Measurements from ENCODE around the gene KCNK3.

The KCNK3 gene

DNA sequence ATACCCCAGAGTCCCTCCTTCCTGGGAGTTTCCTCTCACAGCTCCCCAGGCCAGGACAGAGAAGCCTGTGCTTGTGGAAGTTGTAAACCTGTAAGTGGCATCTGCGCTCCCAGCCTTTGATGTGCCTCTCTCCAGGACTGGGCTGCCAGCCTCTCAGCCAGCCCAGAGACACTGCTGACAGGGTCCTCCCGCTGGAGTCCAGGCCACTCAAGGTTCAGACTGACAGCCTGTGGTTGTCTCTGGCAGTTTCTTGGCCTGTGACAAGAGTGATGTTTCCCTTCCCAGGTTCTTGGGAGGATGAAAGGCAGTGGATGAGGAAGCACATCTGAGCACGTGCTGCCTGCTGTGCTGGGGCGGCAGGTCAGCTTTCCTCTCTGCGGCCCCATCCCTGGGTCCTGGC, 74.6 kb downstream of the KCNK3 start:
- no peaks in the 10 kb centered on the region for H3K9me3 ChIP-seq (ENCODE audit: control insufficient read depth, insufficient read depth, low read length)
- peaks cover 17% of the 10 kb centered on the region; the same call in 1 of the 2 replicates for H3K4me1 ChIP-seq (ENCODE audit: insufficient read depth, low read length)
- H3K36me3 ChIP-seq (ENCODE audit: insufficient read depth, low read length): no peaks in the 10 kb centered on the region
- H3K9ac ChIP-seq (ENCODE audit: low read depth, low read length): no peak overlapping the region

DNA sequence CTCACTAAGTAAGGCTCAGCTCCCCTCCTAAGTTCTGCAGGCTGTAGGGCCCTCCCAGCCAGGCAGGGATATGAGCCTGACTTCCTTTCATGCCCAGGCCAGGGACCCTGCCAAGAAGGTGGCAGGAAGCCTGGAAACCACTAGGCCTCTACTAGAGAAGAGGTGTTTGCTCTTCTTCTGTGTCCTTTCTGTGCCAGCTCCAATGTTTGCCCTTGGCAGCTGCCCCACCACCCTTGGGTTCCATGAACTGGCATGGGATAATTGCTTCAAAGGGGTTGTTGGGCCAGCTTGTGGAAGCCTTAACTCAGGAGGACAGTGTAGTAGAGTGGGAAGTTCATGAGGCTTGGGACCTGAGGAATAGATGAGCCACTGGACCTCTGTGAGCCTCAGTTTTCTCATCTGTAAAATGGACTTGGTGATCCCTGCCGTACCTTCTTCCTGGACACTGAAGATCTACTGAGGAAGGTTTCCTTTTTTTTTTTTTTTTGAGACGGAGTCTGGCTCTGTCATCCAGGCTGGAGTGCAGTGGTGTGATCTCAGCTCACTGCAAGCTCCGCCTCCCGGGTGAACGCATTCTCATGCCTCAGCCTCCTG, 75.5 kb downstream of the KCNK3 start:
- H3K4me1 ChIP-seq (ENCODE audit: insufficient read depth, low read length): peaks cover 17% of the 10 kb centered on the region; the same call in 1 of the 2 replicates
- no peaks in the 10 kb centered on the region for H3K9me3 ChIP-seq (ENCODE audit: control insufficient read depth, insufficient read depth, low read length)
- no peaks in the 10 kb centered on the region for H3K36me3 ChIP-seq (ENCODE audit: insufficient read depth, low read length)
- H3K9ac ChIP-seq (ENCODE audit: low read depth, low read length): no peak overlapping the region

DNA sequence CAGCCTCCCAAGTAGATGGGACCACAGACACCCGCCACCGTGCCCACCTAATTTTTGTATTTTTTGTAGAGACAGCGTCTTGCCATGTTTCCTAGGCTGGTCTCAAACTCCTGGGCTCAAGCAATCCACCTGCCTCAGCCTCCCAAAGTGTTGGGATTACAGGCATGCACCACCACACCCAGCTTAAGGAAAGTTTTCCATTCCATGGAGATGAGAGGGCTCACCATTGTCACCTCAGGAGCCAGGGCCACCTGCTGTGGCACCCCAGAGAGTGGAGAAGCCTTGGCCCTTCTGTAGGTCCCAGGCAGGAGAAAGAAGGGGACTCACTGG, 76.2 kb downstream of the KCNK3 start:
- Histone ChIP-seq H3K36me3 (ENCODE audit: insufficient read depth, low read length) (no peaks in the 10 kb centered on the region), H3K4me1 (ENCODE audit: insufficient read depth, low read length) (peaks cover 13% of the 10 kb centered on the region; the same call in 1 of the 2 replicates), H3K9ac (ENCODE audit: low read depth, low read length) (no peak overlapping the region), H3K9me3 (ENCODE audit: control insufficient read depth, insufficient read depth, low read length) (no peaks in the 10 kb centered on the region)

DNA sequence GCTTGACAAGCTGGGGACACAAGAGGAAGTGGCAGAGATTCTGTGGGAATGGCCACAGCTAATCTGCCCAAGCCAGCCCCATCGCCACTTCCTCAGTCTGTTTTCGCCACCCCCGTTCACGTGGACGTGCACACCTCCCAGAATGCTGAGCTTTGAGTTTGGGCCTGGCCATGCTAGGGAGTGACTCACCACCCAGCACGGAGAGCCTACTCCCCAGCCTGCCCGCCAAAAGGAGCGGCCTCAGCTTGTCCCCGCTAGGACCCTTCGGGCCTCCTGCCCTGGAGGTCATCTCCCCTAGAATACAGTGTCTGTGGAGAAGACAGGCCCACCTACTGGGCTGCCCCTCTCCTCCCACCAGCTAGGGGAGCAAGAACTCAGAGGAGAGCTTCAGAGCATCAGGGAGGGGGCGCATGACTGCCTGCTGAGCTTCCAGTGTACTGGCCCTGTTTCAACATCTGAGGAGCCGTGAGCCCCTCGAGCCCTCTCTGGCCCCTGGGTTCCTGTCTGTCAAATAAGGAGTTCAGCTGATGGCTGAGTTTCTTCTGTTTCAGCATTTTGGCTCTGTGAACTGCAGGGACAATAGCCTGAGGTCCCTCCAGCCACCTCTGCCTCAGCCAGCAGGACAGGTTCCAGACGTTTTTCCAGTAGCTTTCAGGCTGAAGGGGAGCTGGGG, 76.7 kb downstream of the KCNK3 start:
- Histone ChIP-seq H3K9ac (ENCODE audit: low read depth, low read length) (no peak overlapping the region), H3K4me1 (ENCODE audit: insufficient read depth, low read length) (peaks cover 13% of the 10 kb centered on the region; the same call in 1 of the 2 replicates), H3K36me3 (ENCODE audit: insufficient read depth, low read length) (no peaks in the 10 kb centered on the region; the same call in 1 of the 2 replicates), H3K9me3 (ENCODE audit: control insufficient read depth, insufficient read depth, low read length) (no peaks in the 10 kb centered on the region)

DNA sequence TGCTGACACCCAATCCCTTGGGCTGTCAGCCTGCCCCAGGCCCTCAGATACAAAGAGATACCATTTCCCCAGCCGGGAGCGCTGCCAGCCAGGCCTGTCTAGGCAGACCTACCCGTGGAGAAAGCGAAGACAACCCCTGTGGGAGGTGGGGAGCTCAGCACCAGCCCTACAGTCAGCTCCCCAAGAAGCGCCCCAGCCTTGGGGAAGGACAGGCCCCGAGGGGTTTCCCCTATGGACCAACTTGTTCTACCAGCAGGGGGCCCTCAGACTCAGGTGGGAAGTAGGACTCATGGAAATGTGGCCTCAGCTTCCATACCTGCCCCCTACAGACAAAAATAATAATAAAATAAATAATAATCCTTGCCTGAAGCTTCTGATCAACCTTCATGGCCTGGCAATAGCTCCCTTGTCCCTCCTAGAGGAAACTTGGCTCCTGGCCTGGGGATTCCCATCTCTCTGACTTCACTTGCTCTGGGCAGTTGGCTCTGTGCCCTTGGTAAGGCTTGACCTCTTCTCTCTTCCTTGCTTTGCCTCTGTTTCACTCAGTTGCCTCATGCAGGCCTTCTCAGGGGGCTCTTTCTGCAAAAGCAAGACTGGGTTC, 78.6 kb downstream of the KCNK3 start:
- Histone ChIP-seq H3K36me3 (ENCODE audit: insufficient read depth, low read length) (no peaks in the 10 kb centered on the region; the same call in 1 of the 2 replicates), H3K9me3 (ENCODE audit: control insufficient read depth, insufficient read depth, low read length) (no peaks in the 10 kb centered on the region), H3K9ac (ENCODE audit: low read depth, low read length) (no peak overlapping the region), H3K4me1 (ENCODE audit: insufficient read depth, low read length) (peaks cover 6% of the 10 kb centered on the region; the same call in 1 of the 2 replicates)

GRCh38 chr2:26772064-26773001, 79.8 kb downstream of the KCNK3 start:
- Histone ChIP-seq H3K9ac (ENCODE audit: low read depth, low read length) (no peak overlapping the region), H3K36me3 (ENCODE audit: insufficient read depth, low read length) (no peaks in the 10 kb centered on the region; the same call in none of the 2 replicates), H3K4me1 (ENCODE audit: insufficient read depth, low read length) (peaks cover 6% of the 10 kb centered on the region; the same call in 1 of the 2 replicates), H3K9me3 (ENCODE audit: control insufficient read depth, insufficient read depth, low read length) (no peaks in the 10 kb centered on the region)

DNA sequence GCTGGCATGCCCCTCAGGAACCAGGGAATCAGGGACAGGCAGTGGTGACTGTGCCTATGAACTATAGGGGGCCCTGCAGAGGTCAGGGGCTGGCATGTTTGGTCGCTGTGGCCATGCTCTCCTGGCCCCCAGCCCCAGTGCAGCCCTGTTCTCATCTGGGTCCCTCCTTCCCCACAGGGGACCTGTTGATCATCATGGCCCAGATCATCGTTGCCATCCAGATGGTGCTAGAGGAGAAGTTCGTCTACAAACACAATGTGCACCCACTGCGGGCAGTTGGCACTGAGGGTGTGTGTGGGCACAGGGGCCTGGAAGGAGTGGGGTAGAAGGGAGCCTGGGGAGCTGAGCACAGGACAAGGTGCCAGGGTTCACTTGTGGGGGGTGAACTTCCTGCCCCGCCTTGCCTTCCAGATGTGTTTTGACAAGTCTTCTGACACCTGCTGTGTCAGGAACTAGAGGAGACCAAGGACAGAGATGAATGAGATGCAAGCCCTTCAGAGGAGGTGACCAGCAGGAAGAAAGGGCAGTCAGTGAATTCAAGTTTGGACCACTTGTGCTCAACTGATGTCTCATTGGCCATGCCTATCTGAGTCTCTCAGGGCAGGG, 83.8 kb downstream of the KCNK3 start:
- H3K9ac ChIP-seq (ENCODE audit: low read depth, low read length): no peak overlapping the region
- peaks cover 6% of the 10 kb centered on the region for H3K36me3 ChIP-seq (ENCODE audit: insufficient read depth, low read length)

GRCh38 chr2:26778098-26778497, 85.6 kb downstream of the KCNK3 start:
- peaks cover 6% of the 10 kb centered on the region for H3K36me3 ChIP-seq (ENCODE audit: insufficient read depth, low read length)
- H3K4me1 ChIP-seq (ENCODE audit: insufficient read depth, low read length): no peaks in the 10 kb centered on the region
- H3K9ac ChIP-seq (ENCODE audit: low read depth, low read length): no peak overlapping the region
- no peaks in the 10 kb centered on the region for H3K9me3 ChIP-seq (ENCODE audit: control insufficient read depth, insufficient read depth, low read length)

More for the DNA sequence above, 83.8 kb downstream of the KCNK3 start:
- Histone ChIP-seq H3K4me1 (ENCODE audit: insufficient read depth, low read length) (no peaks in the 10 kb centered on the region), H3K9me3 (ENCODE audit: control insufficient read depth, insufficient read depth, low read length) (no peaks in the 10 kb centered on the region)

GRCh38 chr2:26778507-26778906, 86.0 kb downstream of the KCNK3 start:
- peaks cover 6% of the 10 kb centered on the region for H3K36me3 ChIP-seq (ENCODE audit: insufficient read depth, low read length)
- H3K9ac ChIP-seq (ENCODE audit: low read depth, low read length): no peak overlapping the region
- H3K4me1 ChIP-seq (ENCODE audit: insufficient read depth, low read length): no peaks in the 10 kb centered on the region
- no peaks in the 10 kb centered on the region for H3K9me3 ChIP-seq (ENCODE audit: control insufficient read depth, insufficient read depth, low read length)

DNA sequence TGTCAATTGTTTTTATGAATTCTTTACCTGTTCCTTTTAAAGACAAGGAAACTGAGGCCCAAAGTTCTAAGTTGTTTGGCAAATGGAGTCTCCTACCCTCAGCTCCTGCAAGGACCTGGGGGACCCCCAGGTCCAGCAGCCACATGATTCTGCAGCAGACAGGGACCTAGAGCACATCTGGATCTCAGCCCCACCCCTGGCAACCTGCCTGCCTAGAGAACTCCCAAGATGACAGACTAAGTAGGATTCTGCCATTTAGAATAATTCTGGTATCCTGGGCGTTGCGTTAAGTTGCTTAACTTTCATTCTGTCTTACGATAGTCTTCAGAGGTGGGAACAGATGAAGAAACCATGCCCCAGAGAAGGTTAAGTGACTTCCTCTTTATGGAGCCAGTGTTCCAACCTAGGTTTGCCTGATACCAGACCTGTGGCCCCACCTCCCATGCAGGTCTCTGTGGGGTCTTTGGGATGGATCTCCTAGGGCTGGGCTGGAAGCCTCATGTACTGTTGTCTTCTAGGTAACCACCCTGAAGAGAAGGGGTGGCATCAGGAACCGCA, 87.8 kb downstream of the KCNK3 start:
- H3K4me1 ChIP-seq (ENCODE audit: insufficient read depth, low read length): no peaks in the 10 kb centered on the region
- H3K36me3 ChIP-seq (ENCODE audit: insufficient read depth, low read length): peaks cover 6% of the 10 kb centered on the region

More for the DNA sequence above, 87.8 kb downstream of the KCNK3 start:
- no peak overlapping the region for H3K9ac ChIP-seq (ENCODE audit: low read depth, low read length)
- H3K9me3 ChIP-seq (ENCODE audit: control insufficient read depth, insufficient read depth, low read length): no peaks in the 10 kb centered on the region
